Fibroblast of lung (primary cell): ENCODE measurements around the gene CEP250. TPM values are rescaled to one million over a fixed set of nuclear protein-coding genes. Genes with fewer than 3 reads are reported as not detected.

Experiments used
- DNase-seq, 2 donors: peaks; one replicate each; pipeline versions ENCODE4 v3.0.0 to v3.0.0-alpha.2; 2010; ENCODE audit warnings: low read depth in 2 of 2
- H2AFZ ChIP-seq: 2 replicates; pipeline ENCODE4 v1.5.1; 2012; ENCODE audit warnings: low read length, control low read depth, inconsistent platforms
- H3K27ac ChIP-seq: 2 replicates; pipeline ENCODE4 v1.5.1; 2011; ENCODE audit warnings: low read length, control low read depth; ENCODE audit not compliant: insufficient read depth
- H3K27me3 ChIP-seq: 2 replicates; pipeline ENCODE4 v1.5.1; 2011; ENCODE audit warnings: mild to moderate bottlenecking, low read length; ENCODE audit not compliant: control insufficient read depth, insufficient read depth
- H3K36me3 ChIP-seq: 2 replicates; pipeline ENCODE4 v1.5.1; 2011; ENCODE audit warnings: low read length; ENCODE audit not compliant: control insufficient read depth, insufficient read depth
- H3K4me1 ChIP-seq: 2 replicates; pipeline ENCODE4 v1.5.1; 2011; ENCODE audit warnings: low read length; ENCODE audit not compliant: control insufficient read depth, insufficient read depth; ENCODE audit errors: extremely low read depth
- H3K4me2 ChIP-seq: 2 replicates; pipeline ENCODE4 v1.5.1; 2011; ENCODE audit warnings: low read length, control low read depth; ENCODE audit not compliant: insufficient read depth; ENCODE audit errors: extremely low read depth
- H3K4me3 ChIP-seq, 4 experiments: fragments of 200-600 bp in 1 of 4; sonication (generic) in 1 of 4; replicated peaks in 1 of 4; 2 replicates each; pipeline ENCODE4 v1.5.1; 2011 to 2016; ENCODE audit warnings: low read length in 4 of 4, low read depth in 3 of 4, mild to moderate bottlenecking in 3 of 4, control low read depth in 2 of 4, inconsistent platforms in 1 of 4, mixed read lengths in 1 of 4; ENCODE audit not compliant: insufficient read depth in 1 of 4; ENCODE audit errors: control extremely low read depth in 1 of 4
- H3K79me2 ChIP-seq: 2 replicates; pipeline ENCODE4 v1.5.1; 2012; ENCODE audit warnings: mild to moderate bottlenecking, low read length, inconsistent platforms; ENCODE audit not compliant: control insufficient read depth, insufficient read depth
- H3K9ac ChIP-seq: 2 replicates; pipeline ENCODE4 v1.5.1; 2011; ENCODE audit warnings: mild to moderate bottlenecking, low read length, control low read depth; ENCODE audit not compliant: insufficient read depth
- H3K9me3 ChIP-seq: 2 replicates; pipeline ENCODE4 v1.5.1; 2012; ENCODE audit warnings: low read depth, low read length; ENCODE audit not compliant: control insufficient read depth, insufficient read depth
- H4K20me1 ChIP-seq: 2 replicates; pipeline ENCODE4 v1.5.1; 2011; ENCODE audit warnings: low read length; ENCODE audit not compliant: control insufficient read depth, insufficient read depth; ENCODE audit errors: extremely low read depth
- EZH2 ChIP-seq: IDR thresholded peaks from 2 replicates; pipeline ENCODE4 v1.5.1; 2012; ENCODE audit warnings: low read length, control low read depth, mild to moderate bottlenecking; ENCODE audit errors: missing control alignments
- polyA plus RNA-seq, 2 donors: library from polyadenylated mRNA; depleted of rRNA in 1 of 2; stranded (reverse) in 1 of 2; unstranded in 1 of 2; fragments of >200 nt; gene quantifications; 2 replicates each; pipeline ENCODE4 v1.2.1, GENCODE V29; 2011 to 2012; ENCODE audit warnings: missing spikeins in 1 of 2
- total RNA-seq: library from RNA; depleted of rRNA; stranded (reverse); fragments of >200 nt; gene quantifications from 2 replicates; pipeline ENCODE4 v1.2.1, GENCODE V29; 2014
- TF ChIP-seq, protein P1 (sequence below), 2 donors: IDR thresholded peaks in 1 of 2; conservative IDR thresholded peaks in 1 of 2; 1 replicate in 1 of 2; 2 replicates in 1 of 2; pipeline ENCODE4 v1.5.1; 2011 to 2012; ENCODE audit warnings: low read length in 2 of 2, control low read depth in 1 of 2, inconsistent platforms in 1 of 2, low read depth in 1 of 2, mild to moderate bottlenecking in 1 of 2

Gene CEP250
- total and polyA plus RNA-seq, 2 donors (not counting 1 experiment from before 2014, with no cell fraction given) = 11.3 to 45.9 TPM

DNA sequence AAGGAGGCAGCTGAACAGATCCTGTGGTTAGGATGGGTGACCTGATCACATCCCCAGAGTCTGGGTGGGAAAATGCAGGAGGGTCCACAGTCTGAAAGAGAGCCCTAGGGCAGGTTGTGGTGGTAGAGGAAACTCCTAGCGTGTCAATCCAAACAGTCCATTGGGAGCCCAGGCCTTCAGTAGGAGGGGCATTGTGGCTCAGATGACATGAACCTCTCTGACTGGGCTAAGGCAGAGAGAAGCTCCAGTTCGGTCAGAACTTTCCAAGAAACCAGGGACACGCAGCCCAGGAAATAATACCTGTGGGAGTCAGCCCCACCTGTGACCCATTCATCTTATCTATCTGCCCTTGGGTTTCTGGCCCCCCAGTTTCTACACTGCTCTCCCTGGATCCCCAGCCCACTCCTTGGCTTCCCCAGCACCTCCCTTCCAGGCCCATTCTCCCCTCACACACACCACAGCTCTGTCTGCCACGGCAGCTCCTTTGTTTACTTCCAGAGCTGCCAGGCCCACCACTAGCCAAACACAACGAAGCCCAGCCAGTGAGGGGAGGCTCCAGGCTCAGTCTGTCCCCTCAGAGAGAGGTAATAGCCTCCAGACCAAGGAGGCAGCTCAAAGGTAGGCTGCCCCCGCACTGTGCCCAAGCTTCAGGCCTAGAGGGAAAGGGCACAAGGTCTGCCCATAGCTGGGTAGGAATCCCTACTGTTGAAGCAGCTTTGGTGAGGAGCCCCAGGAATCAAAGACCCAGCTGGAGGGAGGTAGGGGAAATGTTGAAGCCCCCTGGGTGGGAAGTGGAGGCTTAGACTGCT, 23.6 kb upstream of the CEP250 start:
- TF ChIP-seq, protein P1, sequence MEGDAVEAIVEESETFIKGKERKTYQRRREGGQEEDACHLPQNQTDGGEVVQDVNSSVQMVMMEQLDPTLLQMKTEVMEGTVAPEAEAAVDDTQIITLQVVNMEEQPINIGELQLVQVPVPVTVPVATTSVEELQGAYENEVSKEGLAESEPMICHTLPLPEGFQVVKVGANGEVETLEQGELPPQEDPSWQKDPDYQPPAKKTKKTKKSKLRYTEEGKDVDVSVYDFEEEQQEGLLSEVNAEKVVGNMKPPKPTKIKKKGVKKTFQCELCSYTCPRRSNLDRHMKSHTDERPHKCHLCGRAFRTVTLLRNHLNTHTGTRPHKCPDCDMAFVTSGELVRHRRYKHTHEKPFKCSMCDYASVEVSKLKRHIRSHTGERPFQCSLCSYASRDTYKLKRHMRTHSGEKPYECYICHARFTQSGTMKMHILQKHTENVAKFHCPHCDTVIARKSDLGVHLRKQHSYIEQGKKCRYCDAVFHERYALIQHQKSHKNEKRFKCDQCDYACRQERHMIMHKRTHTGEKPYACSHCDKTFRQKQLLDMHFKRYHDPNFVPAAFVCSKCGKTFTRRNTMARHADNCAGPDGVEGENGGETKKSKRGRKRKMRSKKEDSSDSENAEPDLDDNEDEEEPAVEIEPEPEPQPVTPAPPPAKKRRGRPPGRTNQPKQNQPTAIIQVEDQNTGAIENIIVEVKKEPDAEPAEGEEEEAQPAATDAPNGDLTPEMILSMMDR (conservative IDR thresholded peaks at IDR 0.05 in 1 of 2, IDR thresholded peaks at IDR 0.05 in 1 of 2; ENCODE audit: low read depth in 1 of 2, low read length in 2 of 2) = no peak
- no peak for TF ChIP-seq EZH2
- Histone ChIP-seq H3K27ac (no peak overlapping the region), H3K4me2 (no peak overlapping the region), H3K9me3 (peaks cover 1% of the 10 kb centered on the region), H3K4me3 (no peak overlapping the region), H3K36me3 (peaks cover 17% of the 10 kb centered on the region), H3K4me1 (peaks cover 20% of the 10 kb centered on the region), H3K79me2 (peaks cover 27% of the 10 kb centered on the region), H3K27me3 (no peaks in the 10 kb centered on the region), H3K9ac (no peak overlapping the region), H2AFZ (no peak overlapping the region), H4K20me1 (no peaks in the 10 kb centered on the region)
- DNase-seq = no peak

DNA sequence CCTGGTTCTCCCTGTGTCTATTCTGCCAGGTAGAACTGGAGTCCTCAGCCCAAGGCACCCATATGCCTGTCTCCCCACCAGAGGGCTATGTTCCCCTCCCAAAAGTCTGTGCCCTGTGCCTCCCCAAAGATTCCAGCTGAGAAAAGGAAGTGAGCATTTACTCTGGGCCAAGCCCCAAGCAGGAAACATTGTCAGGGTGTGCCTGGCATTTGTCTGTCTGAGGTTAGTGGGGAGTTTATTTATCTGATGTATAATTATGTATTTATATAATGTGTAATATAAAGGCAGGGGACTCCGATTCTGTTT, 23.0 kb upstream of the CEP250 start:
- Histone ChIP-seq H4K20me1 (no peaks in the 10 kb centered on the region), H3K27me3 (no peaks in the 10 kb centered on the region), H3K27ac (no peak overlapping the region), H3K36me3 (peaks cover 17% of the 10 kb centered on the region), H3K4me1 (peaks cover 24% of the 10 kb centered on the region), H3K4me3 (no peak overlapping the region), H3K9me3 (peaks cover 1% of the 10 kb centered on the region), H3K9ac (no peak overlapping the region), H2AFZ (no peak overlapping the region), H3K4me2 (no peak overlapping the region), H3K79me2 (peaks cover 32% of the 10 kb centered on the region)
- TF ChIP-seq, protein P1 (conservative IDR thresholded peaks at IDR 0.05 in 1 of 2, IDR thresholded peaks at IDR 0.05 in 1 of 2; ENCODE audit: low read depth in 1 of 2, low read length in 2 of 2) = no peak
- no peak for TF ChIP-seq EZH2
- no peak for DNase-seq

DNA sequence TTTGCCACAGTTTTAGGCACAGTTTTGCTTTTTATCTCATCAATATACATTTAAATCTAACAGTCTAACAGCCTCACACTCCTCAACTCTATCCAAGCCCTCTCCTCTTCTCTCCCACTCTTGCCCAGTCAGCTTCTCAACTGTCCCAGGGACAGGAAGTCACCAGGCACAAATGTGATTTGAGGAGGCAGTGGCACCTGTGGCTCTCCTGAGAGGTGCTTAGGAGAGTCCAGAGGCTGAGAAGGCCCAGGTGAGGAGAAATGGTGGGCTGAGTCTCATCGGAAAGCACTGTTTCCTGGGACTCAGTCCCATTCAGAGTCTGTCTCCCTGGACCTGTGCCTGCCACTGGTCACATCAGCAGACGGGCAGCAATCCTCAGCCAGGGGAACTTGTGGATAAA, 22.1 kb upstream of the CEP250 start:
- H3K27ac ChIP-seq = no peak overlapping the region
- H2AFZ ChIP-seq = no peak overlapping the region
- peaks cover 36% of the 10 kb centered on the region for H3K79me2 ChIP-seq
- H3K9me3 ChIP-seq = peaks cover 1% of the 10 kb centered on the region
- no peak overlapping the region for H3K4me3 ChIP-seq
- peaks cover 17% of the 10 kb centered on the region for H3K36me3 ChIP-seq
- H3K4me2 ChIP-seq = no peak overlapping the region
- H3K9ac ChIP-seq = no peak overlapping the region
- no peaks in the 10 kb centered on the region for H4K20me1 ChIP-seq
- DNase-seq = no peak
- peaks cover 24% of the 10 kb centered on the region for H3K4me1 ChIP-seq
- no peaks in the 10 kb centered on the region for H3K27me3 ChIP-seq
- TF ChIP-seq EZH2 = no peak
- TF ChIP-seq, protein P1 (conservative IDR thresholded peaks at IDR 0.05 in 1 of 2, IDR thresholded peaks at IDR 0.05 in 1 of 2; ENCODE audit: low read depth in 1 of 2, low read length in 2 of 2) = no peak
